HFF-Myc (cell line): Measurements from ENCODE around the gene RNU6-8.

Experiments used
- DNase-seq: peaks from one replicate; pipeline ENCODE4 v3.0.0-alpha.2; 2011; ENCODE audit warnings: low read depth; ENCODE audit errors: extremely low read depth
- H3K4me3 ChIP-seq: replicated peaks from 2 replicates; pipeline ENCODE4 v1.5.1; 2011; ENCODE audit warnings: low read depth, mild to moderate bottlenecking, control low read depth, low read length
- TF ChIP-seq, protein P1 (sequence below): IDR thresholded peaks from 2 replicates; pipeline ENCODE4 v1.5.1; 2012; ENCODE audit warnings: mild to moderate bottlenecking, low read depth, low read length, control low read depth; ENCODE audit errors: missing control alignments

The RNU6-8 gene

DNA sequence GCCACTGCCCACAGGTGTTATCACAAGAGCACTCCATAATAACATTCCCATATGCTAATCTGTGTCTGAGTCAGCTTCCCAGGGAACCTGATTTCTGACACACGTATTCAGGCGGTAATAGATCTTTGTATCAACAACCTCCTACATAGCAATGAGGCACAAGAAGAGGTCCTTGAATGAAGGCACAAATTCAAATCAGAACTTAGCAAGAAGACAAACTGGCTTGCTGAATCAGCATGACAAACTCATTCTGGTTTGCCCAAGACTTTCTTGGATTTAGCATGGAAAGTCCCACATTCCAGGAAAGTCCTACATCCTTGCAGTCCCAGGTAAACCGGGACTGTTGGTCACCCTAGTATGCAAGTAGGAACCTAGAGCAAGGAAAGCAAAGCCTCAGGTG, 35.2 kb downstream of the RNU6-8 start:
- TF ChIP-seq, protein P1, sequence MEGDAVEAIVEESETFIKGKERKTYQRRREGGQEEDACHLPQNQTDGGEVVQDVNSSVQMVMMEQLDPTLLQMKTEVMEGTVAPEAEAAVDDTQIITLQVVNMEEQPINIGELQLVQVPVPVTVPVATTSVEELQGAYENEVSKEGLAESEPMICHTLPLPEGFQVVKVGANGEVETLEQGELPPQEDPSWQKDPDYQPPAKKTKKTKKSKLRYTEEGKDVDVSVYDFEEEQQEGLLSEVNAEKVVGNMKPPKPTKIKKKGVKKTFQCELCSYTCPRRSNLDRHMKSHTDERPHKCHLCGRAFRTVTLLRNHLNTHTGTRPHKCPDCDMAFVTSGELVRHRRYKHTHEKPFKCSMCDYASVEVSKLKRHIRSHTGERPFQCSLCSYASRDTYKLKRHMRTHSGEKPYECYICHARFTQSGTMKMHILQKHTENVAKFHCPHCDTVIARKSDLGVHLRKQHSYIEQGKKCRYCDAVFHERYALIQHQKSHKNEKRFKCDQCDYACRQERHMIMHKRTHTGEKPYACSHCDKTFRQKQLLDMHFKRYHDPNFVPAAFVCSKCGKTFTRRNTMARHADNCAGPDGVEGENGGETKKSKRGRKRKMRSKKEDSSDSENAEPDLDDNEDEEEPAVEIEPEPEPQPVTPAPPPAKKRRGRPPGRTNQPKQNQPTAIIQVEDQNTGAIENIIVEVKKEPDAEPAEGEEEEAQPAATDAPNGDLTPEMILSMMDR = no peak
- no peak for DNase-seq
- no peak overlapping the region for H3K4me3 ChIP-seq

DNA sequence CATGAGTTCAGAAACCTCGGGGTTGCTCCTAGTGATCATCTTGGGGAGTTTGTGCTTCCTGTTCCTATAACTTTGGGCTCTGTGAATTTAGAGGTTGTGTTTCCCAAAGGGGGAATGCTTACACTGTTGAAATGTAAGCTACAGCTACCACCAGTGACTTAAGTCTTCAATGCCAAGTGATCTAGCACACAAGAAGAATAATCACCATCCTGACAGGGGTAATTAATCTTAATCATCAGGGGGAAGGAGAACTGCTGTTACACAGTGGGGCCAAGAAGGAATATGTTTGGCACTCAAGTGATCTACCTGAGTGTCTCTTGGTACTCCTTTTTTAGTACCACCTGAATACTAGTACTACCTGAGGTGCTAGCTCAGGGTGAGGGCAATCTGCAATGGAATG, 36.1 kb downstream of the RNU6-8 start:
- no peak overlapping the region for H3K4me3 ChIP-seq
- no peak for DNase-seq
- TF ChIP-seq, protein P1 = no peak

DNA sequence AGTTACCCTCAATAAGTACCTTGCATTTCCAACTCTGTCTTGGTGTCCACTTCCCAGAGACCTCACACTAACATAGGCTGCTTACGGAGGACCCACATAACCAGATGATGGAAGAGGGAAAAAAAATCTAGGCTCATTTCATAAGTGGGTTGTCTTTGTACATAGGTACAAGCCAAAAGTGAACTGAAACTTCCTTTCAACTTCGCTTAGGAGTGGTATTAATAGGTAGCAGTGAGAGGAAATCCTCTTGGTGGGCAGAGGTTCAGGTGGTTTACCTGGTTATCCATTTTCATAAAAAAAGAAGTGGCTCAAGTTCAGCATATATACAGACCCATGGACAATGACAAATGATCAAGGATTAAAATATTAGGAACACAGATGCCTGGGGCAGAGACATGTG, 37.0 kb downstream of the RNU6-8 start:
- TF ChIP-seq, protein P1 = no peak
- DNase-seq = no peak

More for the DNA sequence above, 37.0 kb downstream of the RNU6-8 start:
- H3K4me3 ChIP-seq = no peak overlapping the region
